GM15510 (cell line): ENCODE measurements around the gene TLN1.

Experiments used
- POLR2A ChIP-seq: IDR thresholded peaks from 3 replicates; pipeline ENCODE4 v1.6.1; 2011; ENCODE audit warnings: borderline replicate concordance; ENCODE audit not compliant: insufficient read length; ENCODE audit errors: extremely low read depth

TLN1 gene

GRCh38 chr9:35661756-35662350 is 70.1 kb downstream of the TLN1 start:
- no peak for TF ChIP-seq POLR2A

DNA sequence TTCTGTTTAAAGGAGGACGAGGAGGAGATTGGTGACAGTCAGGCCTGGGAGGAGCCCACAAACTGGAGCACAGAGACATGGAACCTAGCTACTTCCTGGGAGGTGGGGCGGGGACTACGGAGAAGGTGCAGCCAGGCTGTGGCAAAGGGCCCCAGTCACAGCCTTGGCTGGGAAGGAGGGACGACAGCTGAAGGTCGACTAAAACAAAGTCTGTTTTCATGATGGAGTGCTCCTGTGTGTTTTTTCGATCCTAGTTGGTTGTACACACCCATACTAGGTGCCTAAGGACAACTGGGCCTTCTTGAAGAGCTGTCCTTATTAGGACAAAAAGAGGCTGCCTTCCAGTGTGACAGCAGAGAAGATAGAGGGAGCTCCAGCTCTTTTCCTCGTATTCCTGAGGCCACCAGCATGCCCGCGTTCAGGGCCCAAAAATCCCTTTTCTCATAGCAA is 71.0 kb downstream of the TLN1 start:
- no peak for TF ChIP-seq POLR2A

DNA sequence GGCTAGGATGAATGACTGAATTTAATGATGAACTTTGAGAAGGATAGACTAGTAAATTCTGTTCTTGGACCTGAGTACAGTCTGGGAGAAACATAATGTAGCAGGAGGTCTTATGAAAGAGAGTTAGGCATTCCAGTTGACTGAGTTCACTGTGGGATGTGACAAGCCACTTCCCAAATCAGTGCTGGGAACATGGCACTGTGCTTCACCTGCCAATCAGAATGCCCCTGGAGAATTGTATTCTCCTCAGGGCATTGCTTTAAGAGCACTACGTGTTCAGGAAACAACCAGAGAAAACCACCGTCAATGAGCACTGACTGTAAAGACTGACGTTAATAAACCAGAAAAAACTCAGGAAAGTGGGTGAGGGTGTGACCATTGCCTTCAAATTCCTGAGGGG is 72.7 kb downstream of the TLN1 start:
- no peak for TF ChIP-seq POLR2A

DNA sequence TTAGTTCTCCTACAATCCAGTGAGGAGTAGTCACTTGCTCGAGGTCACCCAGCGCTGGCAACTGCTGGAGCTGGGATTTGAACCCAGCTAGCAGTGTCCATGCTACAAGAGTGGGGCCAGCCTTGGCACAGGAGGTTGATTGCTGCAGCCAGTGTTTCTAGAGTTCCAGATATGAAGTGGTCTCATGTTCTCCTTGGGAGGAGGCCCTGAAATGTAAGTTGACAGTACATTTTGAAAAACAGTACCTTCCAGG is 73.1 kb downstream of the TLN1 start:
- TF ChIP-seq POLR2A, result no peak

DNA sequence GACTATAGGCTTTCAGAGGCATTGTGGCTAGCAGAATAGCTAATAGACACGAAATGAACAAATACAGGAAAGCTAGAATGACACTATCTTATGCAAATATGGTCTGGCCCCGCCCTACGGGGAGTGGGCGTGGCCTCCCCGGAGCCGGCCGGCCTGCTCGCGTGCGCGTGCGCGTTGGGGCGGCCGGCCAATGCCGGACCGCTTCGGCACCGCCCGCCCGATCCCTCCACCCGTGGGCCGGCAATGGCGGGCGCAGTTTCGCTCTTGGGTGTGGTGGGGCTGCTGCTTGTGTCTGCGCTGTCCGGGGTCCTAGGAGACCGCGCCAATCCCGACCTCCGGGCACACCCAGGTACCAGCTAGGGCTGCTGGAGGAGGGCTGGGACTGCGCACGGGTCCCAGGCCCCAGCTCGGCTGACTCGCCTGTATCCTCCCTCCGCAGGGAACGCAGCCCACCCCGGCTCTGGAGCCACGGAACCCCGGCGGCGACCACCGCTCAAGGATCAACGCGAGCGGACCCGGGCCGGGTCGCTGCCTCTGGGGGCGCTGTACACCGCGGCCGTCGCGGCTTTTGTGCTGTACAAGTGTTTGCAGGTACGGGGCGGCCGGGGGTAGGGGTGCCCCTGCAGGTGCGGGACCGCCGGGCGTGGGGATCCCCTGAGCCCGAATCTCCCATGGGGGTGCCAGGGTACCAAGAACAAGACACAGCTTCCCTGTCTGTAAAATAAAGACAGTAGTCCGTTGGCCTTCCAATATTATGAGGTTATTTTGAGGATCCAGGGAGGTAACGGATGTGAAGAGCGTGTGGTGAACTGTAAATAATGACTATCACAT is 73.6 kb downstream of the TLN1 start, which contains the start of gene CCDC107:
TSS of gene CCDC107 (plus strand) at position 156 of the 831 bp plus-strand sequence. CDS start at position 244, 88 bp downstream.
- peak; percentile 87 for TF ChIP-seq POLR2A

- no peak for TF ChIP-seq POLR2A
Measured at GRCh38 chr9:35657546-35658136, 74.4 kb downstream of the TLN1 start, which contains the start of gene RMRP. RMRP (minus strand) TSS chr9:35658019.

GRCh38 chr9:35656831-35657545 is 75.0 kb downstream of the TLN1 start:
- no peak for TF ChIP-seq POLR2A

- no peak for TF ChIP-seq POLR2A
Measured at GRCh38 chr9:35656348-35656747, 75.6 kb downstream of the TLN1 start.

- TF ChIP-seq POLR2A, result no peak
Measured at GRCh38 chr9:35653611-35654010, 78.4 kb downstream of the TLN1 start.

DNA sequence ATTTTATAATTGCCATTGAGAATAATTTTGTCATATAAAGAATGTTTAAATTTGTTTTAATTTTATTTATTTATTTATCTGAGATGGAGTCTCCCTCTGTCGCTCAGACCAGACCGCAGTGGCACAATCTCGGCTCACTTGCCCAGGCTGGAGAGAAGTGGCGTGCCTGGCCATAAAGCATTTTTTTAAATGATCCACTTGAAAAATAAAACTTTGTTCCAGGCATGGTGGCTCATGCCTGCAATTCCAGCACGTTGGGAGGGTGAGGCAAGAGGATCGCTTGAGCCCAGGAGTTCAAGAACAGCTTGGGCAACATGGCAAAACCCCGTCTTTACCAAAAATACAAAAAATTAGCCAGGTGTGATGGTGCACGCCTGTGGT is 79.2 kb downstream of the TLN1 start:
- TF ChIP-seq POLR2A, result no peak

DNA sequence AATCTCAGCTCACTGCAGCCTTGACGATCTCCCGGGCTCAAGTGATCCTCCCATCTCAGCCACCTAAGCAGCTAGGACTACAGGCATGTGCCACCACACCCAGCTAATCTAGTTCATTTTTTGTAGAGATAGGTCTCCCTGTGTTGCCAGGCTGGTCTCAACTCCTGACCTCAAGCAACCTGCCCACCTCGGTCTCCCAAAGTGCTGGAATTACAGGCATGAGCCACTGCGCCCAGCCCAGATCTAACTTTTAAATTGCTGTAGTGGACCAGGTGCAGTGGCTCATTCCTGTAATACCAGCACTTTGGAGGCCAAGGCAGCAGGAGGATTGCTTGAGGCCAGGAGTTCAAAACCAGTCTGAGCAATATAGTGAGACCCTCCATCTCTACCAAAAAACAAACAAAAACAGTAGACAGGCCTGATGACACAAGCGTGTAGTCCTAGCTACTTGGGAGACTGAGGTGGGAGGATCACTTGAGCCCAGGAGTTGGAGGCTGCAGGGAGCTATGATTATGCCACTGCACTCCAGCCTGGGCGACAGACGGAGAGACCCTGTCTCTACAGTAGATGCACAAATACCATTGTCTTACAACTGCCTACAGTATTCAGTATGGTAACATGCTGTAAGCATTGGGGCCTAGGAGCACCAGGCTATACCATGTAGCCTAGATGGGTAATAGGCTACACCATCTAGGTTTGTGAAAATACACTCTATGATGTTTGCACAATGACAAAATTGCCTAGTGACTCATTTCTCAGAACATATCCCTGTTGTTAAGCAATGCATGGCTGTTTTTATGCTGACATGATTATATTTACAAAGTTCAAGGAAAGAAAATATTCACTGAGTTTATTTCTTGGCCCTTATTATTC is 79.8 kb downstream of the TLN1 start:
- no peak for TF ChIP-seq POLR2A

DNA sequence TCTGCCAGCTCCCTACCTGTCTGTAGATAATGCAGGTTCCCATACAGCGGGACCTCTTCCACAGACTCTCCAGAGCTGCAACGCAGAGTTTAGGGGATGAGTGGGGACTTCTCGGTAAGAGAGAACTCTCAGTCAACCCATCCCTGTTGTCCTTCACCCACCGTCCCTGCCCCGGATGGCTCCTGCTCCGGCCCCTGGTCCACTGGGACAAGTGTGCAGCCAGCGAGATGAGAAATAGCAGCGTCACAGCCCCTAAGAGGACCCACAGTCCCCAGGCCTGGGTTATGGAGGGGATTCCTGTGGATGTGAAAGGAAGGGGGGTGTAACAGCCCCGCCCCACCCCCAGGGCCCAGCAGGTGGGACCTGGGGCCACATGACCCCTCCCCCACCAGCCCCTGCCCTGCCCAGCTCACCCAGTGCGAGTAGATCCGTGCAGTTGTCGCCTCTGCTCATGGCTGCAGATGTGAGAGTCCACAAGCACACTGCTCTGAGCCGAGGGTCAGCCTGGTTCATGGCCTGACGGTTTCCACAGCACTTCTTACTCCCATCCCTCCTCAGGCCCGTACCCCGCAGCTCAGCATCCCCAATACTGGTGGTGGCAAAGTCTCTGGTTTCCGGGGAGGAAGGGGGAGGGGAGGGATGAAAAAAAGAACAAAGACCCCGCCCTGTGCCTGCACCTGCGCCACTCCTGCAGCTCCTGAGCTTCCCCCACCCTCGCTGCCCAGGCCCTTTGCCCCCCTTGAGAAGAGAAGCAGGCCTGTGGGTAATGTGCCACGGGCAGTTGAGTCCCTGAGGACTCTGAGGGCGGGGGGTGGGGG is 81.4 kb downstream of the TLN1 start, which contains the start of gene SIT1:
TSS of gene SIT1 (minus strand) at position 591 of the 818 bp plus-strand sequence. CDS start at position 513, 78 bp downstream.
- peak; percentile 32 for TF ChIP-seq POLR2A
